Esophagus squamous epithelium (tissue), 4 donors: ENCODE measurements around the gene TRIM72.

Source experiments
- CTCF ChIP-seq, 6 experiments: fragments of 450-650 bp in 4 of 6; fragments of 200-600 bp in 2 of 6; sonication (generic) in 2 of 6; IDR thresholded peaks; one replicate each; pipeline ENCODE4 v1.5.1; 2016 to 2019; ENCODE audit warnings: antibody characterized with exemption in 6 of 6, mild to moderate bottlenecking in 4 of 6, moderate library complexity in 4 of 6
- POLR2A ChIP-seq, 4 donors: fragments of 450-650 bp; IDR thresholded peaks; one replicate each; pipeline ENCODE4 v1.6.1; 2017; ENCODE audit warnings: antibody characterized with exemption in 4 of 4, mild to moderate bottlenecking in 4 of 4, moderate library complexity in 3 of 4

- TF ChIP-seq CTCF (IDR thresholded peaks at IDR 0.05) (no peak), POLR2A (IDR thresholded peaks at IDR 0.05) (peak in 1 of 4 donors; percentile 27)
These were observed 12.1 kb upstream of the TRIM72 start for GRCh38 chr16:31201582-31202413.
